Panc1 (cell line): ENCODE data around the gene DEPP1. TPM values are rescaled to one million over a fixed set of nuclear protein-coding genes. Genes with fewer than 3 reads are reported as not detected.

Source experiments
- ATAC-seq: fragments of 200-7000 bp; cut with Tn5 transposase; 2 replicates; pipeline ENCODE4 v1.9.1; 2020; ENCODE audit warnings: mild to moderate bottlenecking, moderate library complexity
- BruUV-seq: library from RNA; stranded (reverse); fragments of 400-500 nt; replicated peaks from 2 replicates; lab custom pipeline; 2021; lab: Mats Ljungman, UMichigan
- CTCF ChIA-PET: fragments of 300-600 bp; sonication (Branson Sonifier 250); formaldehyde crosslinking; loops from one replicate; lab custom pipeline; 2022; ENCODE audit warnings: antibody characterized with exemption; lab: Charles Lee
- POLR2A ChIA-PET: fragments of 300-600 bp; sonication (Branson Sonifier 250); formaldehyde crosslinking; loops from one replicate; lab custom pipeline; 2022; ENCODE audit warnings: antibody characterized with exemption; lab: Charles Lee
- DNase-seq: peaks from one replicate; pipeline ENCODE4 v3.0.0-alpha.2; 2010; ENCODE audit warnings: low read depth, low spot score
- H3K27ac ChIP-seq: 2 replicates; pipeline ENCODE4 v1.5.1; 2011; ENCODE audit warnings: mild to moderate bottlenecking, low read length, inconsistent platforms
- H3K27me3 ChIP-seq: fragments of 200-500 bp; sonication (Bioruptor generic); 2 replicates; pipeline ENCODE4 v1.6.0; 2014; ENCODE audit warnings: low read length, inconsistent platforms; ENCODE audit not compliant: control insufficient read depth, insufficient read depth
- H3K36me3 ChIP-seq: fragments of 200-500 bp; sonication (Bioruptor generic); 2 replicates; pipeline ENCODE4 v1.5.1; 2014; ENCODE audit warnings: inconsistent platforms, mild to moderate bottlenecking, low read length, moderate library complexity; ENCODE audit not compliant: control insufficient read depth, insufficient read depth
- H3K4me1 ChIP-seq: 2 replicates; pipeline ENCODE4 v1.5.1; 2011; ENCODE audit warnings: inconsistent platforms, mild to moderate bottlenecking, low read length, moderate library complexity; ENCODE audit not compliant: control insufficient read depth, insufficient read depth
- H3K4me3 ChIP-seq, 2 experiments: 2 replicates each; pipeline ENCODE4 v1.5.1; 2011 to 2012; ENCODE audit warnings: low read depth in 2 of 2, low read length in 2 of 2, mild to moderate bottlenecking in 2 of 2, inconsistent platforms in 1 of 2, moderate library complexity in 1 of 2
- H3K9me3 ChIP-seq: fragments of 200-500 bp; sonication (Bioruptor generic); 2 replicates; pipeline ENCODE4 v1.5.1; 2014; ENCODE audit warnings: low read depth, mild to moderate bottlenecking, inconsistent platforms, low read length, moderate library complexity; ENCODE audit not compliant: control insufficient read depth, insufficient read depth
- POLR2AphosphoS5 ChIP-seq: IDR thresholded peaks from 2 replicates; pipeline ENCODE4 v1.6.1; 2012; ENCODE audit warnings: mild to moderate bottlenecking, low read depth, low read length, moderate library complexity
- REST ChIP-seq, 2 experiments: IDR thresholded peaks; 2 replicates each; pipeline ENCODE4 v1.6.1; 2011 to 2012; ENCODE audit warnings: low read depth in 2 of 2, control low read depth in 1 of 2, low read length in 1 of 2, mild to moderate bottlenecking in 1 of 2, moderate library complexity in 1 of 2; ENCODE audit not compliant: insufficient read depth in 1 of 2
- SIN3A ChIP-seq: IDR thresholded peaks from 2 replicates; pipeline ENCODE4 v1.6.1; 2012; ENCODE audit warnings: low read depth, mild to moderate bottlenecking, low read length, moderate library complexity, borderline replicate concordance; ENCODE audit not compliant: insufficient read depth
- TCF7L2 ChIP-seq: IDR thresholded peaks from 2 replicates; pipeline ENCODE4 v1.6.1; 2011; ENCODE audit warnings: mild to moderate bottlenecking, low read depth, low read length, inconsistent platforms
- in situ Hi-C: cut with HindIII; loops from 2 replicates; pipeline ENCODE4 v1.10.0; 2016; ENCODE audit warnings: low sequenced_read_pairs, low pct_unique_long_range_greater_than_20kb
- intact Hi-C: fragments of 100-400 bp; cut with micrococcal nuclease; formaldehyde crosslinking; loops from one replicate; pipeline ENCODE4 v1.10.0; 2022; ENCODE audit not compliant: unreplicated experiment
- total RNA-seq: library from RNA; stranded (reverse); gene quantifications from one replicate; pipeline ENCODE4 v1.2.1, GENCODE V29; 2021; ENCODE audit not compliant: unreplicated experiment
- TF ChIP-seq, protein P1 (sequence below): fragments of 450-650 bp; IDR thresholded peaks from 2 replicates; pipeline ENCODE4 v1.5.1; 2017; ENCODE audit warnings: mild to moderate bottlenecking

Gene DEPP1
- total RNA-seq, 1 experiment from 2014 or later = 16.6 TPM

GRCh38 chr10:44966129-44966815 is 12.3 kb downstream of the DEPP1 start:
- TF ChIP-seq, protein P1, sequence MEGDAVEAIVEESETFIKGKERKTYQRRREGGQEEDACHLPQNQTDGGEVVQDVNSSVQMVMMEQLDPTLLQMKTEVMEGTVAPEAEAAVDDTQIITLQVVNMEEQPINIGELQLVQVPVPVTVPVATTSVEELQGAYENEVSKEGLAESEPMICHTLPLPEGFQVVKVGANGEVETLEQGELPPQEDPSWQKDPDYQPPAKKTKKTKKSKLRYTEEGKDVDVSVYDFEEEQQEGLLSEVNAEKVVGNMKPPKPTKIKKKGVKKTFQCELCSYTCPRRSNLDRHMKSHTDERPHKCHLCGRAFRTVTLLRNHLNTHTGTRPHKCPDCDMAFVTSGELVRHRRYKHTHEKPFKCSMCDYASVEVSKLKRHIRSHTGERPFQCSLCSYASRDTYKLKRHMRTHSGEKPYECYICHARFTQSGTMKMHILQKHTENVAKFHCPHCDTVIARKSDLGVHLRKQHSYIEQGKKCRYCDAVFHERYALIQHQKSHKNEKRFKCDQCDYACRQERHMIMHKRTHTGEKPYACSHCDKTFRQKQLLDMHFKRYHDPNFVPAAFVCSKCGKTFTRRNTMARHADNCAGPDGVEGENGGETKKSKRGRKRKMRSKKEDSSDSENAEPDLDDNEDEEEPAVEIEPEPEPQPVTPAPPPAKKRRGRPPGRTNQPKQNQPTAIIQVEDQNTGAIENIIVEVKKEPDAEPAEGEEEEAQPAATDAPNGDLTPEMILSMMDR = no peak
- no peak for TF ChIP-seq TCF7L2
- TF ChIP-seq REST (IDR thresholded peaks at IDR 0.05; ENCODE audit: insufficient read depth in 1 of 2, low read depth in 2 of 2, low read length in 1 of 2) = no peak
- no peak for TF ChIP-seq SIN3A
- no peak for TF ChIP-seq POLR2AphosphoS5

GRCh38 chr10:44965651-44966097 is 12.9 kb downstream of the DEPP1 start:
- CTCF ChIA-PET = no interaction called here
- POLR2A ChIA-PET = interaction anchor here (0.5 kb wide), 1 partner anchor 10 kb away, joined by 4 read pairs; no protein-coding TSS in a partner anchor

More at GRCh38 chr10:44966129-44966815, 12.3 kb downstream of the DEPP1 start:
- ChIA-PET CTCF (interaction anchor here (0.6 to 1.1 kb wide), 2 partner anchors 14 to 595 kb away, joined by 4 to 5 read pairs; no protein-coding TSS in a partner anchor), POLR2A (interaction anchor here (0.5 kb wide), 1 partner anchor 23 kb away, joined by 3 read pairs; no protein-coding TSS in a partner anchor)
- intact Hi-C loops (no loop called here), in situ Hi-C loops (no loop called here)
- Histone ChIP-seq H3K4me1 (peaks cover 38% of the 10 kb centered on the region), H3K36me3 (no peaks in the 10 kb centered on the region), H3K27me3 (no peaks in the 10 kb centered on the region), H3K4me3 (0 out of 4 replicates have a peak overlapping the region, but pooled peaks of 1 of the 2 experiments have one; percentile 2), H3K27ac (peak overlapping the region; percentile 70), H3K9me3 (no peaks in the 10 kb centered on the region)
- no peak for ATAC-seq
- BruUV-seq = no TSS peak
- no peak for DNase-seq

More at GRCh38 chr10:44965651-44966097, 12.9 kb downstream of the DEPP1 start:
- no peak overlapping the region for H3K4me3 ChIP-seq
- no peak for DNase-seq
- in situ Hi-C loops = no loop called here
- ATAC-seq = no peak
- peak overlapping the region; percentile 70 for H3K27ac ChIP-seq
- intact Hi-C loops = no loop called here
- peaks cover 44% of the 10 kb centered on the region for H3K4me1 ChIP-seq
- no peaks in the 10 kb centered on the region for H3K36me3 ChIP-seq
- TF ChIP-seq REST (IDR thresholded peaks at IDR 0.05; ENCODE audit: insufficient read depth in 1 of 2, low read depth in 2 of 2, low read length in 1 of 2) (no peak), SIN3A (no peak), POLR2AphosphoS5 (no peak), TCF7L2 (no peak)
- TF ChIP-seq, protein P1 = no peak
- no peaks in the 10 kb centered on the region for H3K9me3 ChIP-seq
- no peaks in the 10 kb centered on the region for H3K27me3 ChIP-seq
- BruUV-seq = no TSS peak
